GM12874 (cell line): ENCODE measurements around the gene MSANTD1.

Experiments used
- CTCF ChIP-seq: IDR thresholded peaks from 2 replicates; pipeline ENCODE4 v1.5.1; 2011; ENCODE audit warnings: low read depth, mild to moderate bottlenecking, control low read depth, low read length, moderate library complexity; ENCODE audit not compliant: insufficient read depth

Gene MSANTD1

GRCh38 chr4:3287271-3287971 lies 38.5 kb downstream of the MSANTD1 start:
- no peak for TF ChIP-seq CTCF

DNA sequence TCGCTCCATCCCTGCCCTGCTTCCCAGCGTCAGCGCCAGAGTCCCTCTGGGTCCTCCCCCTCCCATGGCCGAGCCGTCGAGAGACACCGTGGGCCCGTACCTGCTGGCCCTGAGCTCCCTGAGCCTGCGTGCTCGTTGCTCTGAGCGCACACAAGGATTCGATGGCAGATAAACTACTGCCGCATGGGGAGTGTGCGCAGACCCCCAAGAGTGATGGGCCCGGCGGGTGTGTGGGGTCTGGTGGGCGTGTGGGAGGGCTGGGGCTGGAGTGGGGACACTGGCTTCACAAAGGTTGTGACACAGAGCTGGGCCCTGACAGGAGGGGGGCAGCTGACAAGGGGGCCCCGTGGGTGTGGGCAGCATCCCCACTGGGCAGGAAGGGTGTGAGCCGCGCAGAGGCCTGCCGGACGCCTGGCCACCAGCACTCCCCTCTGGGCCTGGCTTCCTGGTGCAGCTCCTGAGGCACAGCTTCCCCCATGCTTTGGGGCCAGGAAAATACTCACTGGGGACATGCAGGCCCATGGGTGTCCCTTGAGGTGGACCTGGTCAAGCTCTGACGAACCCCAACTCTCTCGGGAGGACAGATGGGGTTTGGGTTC lies 39.1 kb downstream of the MSANTD1 start:
- TF ChIP-seq CTCF = no peak

- TF ChIP-seq CTCF = no peak
These were observed 39.7 kb downstream of the MSANTD1 start for GRCh38 chr4:3288571-3289094.

- no peak for TF ChIP-seq CTCF
These were observed 41.5 kb downstream of the MSANTD1 start for GRCh38 chr4:3290476-3290875.

- no peak for TF ChIP-seq CTCF
These were observed 41.9 kb downstream of the MSANTD1 start for GRCh38 chr4:3290889-3291321.

- no peak for TF ChIP-seq CTCF
These were observed 42.5 kb downstream of the MSANTD1 start for GRCh38 chr4:3291411-3291968.

- no peak for TF ChIP-seq CTCF
These were observed 43.1 kb downstream of the MSANTD1 start for GRCh38 chr4:3291969-3292570.
